Endothelial cell (in vitro differentiated cells): Measurements from ENCODE around the gene IBA57. TPM values are rescaled to one million over a fixed set of nuclear protein-coding genes. Genes with fewer than 3 reads are reported as not detected.
A peak's percentile ranks its signal among the peaks of the same experiment; 100 is the strongest.

ENCODE experiments used
- DNase-seq: peaks from one replicate; pipeline ENCODE4 v3.0.0; 2021; ENCODE audit warnings: low spot score
- H3K27ac Mint-ChIP-seq: one replicate; pipeline ENCODE4 v1.8.0; 2021; ENCODE audit warnings: mixed read lengths, inconsistent platforms; ENCODE audit not compliant: unreplicated experiment
- H3K27me3 Mint-ChIP-seq: one replicate; pipeline ENCODE4 v1.8.0; 2021; ENCODE audit warnings: mild to moderate bottlenecking, moderate library complexity, mixed read lengths, inconsistent platforms; ENCODE audit not compliant: unreplicated experiment
- H3K36me3 Mint-ChIP-seq: one replicate; pipeline ENCODE4 v1.8.0; 2021; ENCODE audit warnings: mild to moderate bottlenecking, low read depth, mixed read lengths, inconsistent platforms; ENCODE audit not compliant: unreplicated experiment
- H3K4me1 Mint-ChIP-seq: one replicate; pipeline ENCODE4 v1.8.0; 2021; ENCODE audit warnings: mild to moderate bottlenecking, mixed read lengths, inconsistent platforms; ENCODE audit not compliant: unreplicated experiment
- H3K4me3 Mint-ChIP-seq: one replicate; pipeline ENCODE4 v1.8.0; 2021; ENCODE audit warnings: mild to moderate bottlenecking, mixed read lengths, inconsistent platforms; ENCODE audit not compliant: unreplicated experiment
- H3K9me3 Mint-ChIP-seq: one replicate; pipeline ENCODE4 v1.8.0; 2021; ENCODE audit warnings: mixed read lengths, inconsistent platforms; ENCODE audit not compliant: unreplicated experiment
- total RNA-seq: library from RNA; stranded (reverse); fragmentation: NEBNext Ultra II Directional; extraction: Animal tissue kit (Norgen Biotek cat#: 25700); gene quantifications from one replicate; pipeline ENCODE4 v1.2.1, GENCODE V29; 2021; ENCODE audit not compliant: unreplicated experiment
- TF ChIP-seq, protein P1 (sequence below): fragments of 200-600 bp; sonication (generic); IDR thresholded peaks from one replicate; pipeline ENCODE4 v1.5.0; 2021; ENCODE audit warnings: antibody characterized with exemption; ENCODE audit not compliant: unreplicated experiment

Gene IBA57
- total RNA-seq, 1 donor from 2014 or later: 11.5 TPM

DNA sequence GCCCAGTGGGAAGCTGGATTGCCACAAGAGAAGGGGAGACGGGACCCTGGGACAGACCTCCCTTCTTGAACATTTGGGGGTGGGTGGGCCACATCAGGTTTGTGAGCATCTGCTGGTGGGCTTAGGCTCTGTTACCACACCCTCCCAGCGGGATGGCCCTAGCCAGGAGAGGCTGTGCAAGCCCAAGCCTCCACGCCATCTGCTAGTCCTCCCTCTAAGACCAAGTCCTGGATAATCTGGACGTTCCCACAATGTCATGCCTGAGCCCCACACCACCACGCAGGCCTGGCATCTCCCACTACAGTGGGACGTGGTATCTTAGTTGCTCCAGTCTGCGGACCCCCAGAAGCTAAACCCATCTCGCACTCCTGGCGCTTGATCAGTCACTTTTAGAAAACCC, 3.7 kb upstream of the IBA57 start:
- H3K36me3 Mint-ChIP-seq: peaks cover 7% of the 10 kb centered on the region
- H3K4me3 Mint-ChIP-seq: no peak overlapping the region
- H3K27ac Mint-ChIP-seq: peak overlapping the region; percentile 86
- TF ChIP-seq, protein P1, sequence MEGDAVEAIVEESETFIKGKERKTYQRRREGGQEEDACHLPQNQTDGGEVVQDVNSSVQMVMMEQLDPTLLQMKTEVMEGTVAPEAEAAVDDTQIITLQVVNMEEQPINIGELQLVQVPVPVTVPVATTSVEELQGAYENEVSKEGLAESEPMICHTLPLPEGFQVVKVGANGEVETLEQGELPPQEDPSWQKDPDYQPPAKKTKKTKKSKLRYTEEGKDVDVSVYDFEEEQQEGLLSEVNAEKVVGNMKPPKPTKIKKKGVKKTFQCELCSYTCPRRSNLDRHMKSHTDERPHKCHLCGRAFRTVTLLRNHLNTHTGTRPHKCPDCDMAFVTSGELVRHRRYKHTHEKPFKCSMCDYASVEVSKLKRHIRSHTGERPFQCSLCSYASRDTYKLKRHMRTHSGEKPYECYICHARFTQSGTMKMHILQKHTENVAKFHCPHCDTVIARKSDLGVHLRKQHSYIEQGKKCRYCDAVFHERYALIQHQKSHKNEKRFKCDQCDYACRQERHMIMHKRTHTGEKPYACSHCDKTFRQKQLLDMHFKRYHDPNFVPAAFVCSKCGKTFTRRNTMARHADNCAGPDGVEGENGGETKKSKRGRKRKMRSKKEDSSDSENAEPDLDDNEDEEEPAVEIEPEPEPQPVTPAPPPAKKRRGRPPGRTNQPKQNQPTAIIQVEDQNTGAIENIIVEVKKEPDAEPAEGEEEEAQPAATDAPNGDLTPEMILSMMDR: no peak
- H3K4me1 Mint-ChIP-seq: peaks cover 36% of the 10 kb centered on the region
- H3K9me3 Mint-ChIP-seq: no peaks in the 10 kb centered on the region
- no peak for DNase-seq
- H3K27me3 Mint-ChIP-seq: peaks cover 9% of the 10 kb centered on the region

DNA sequence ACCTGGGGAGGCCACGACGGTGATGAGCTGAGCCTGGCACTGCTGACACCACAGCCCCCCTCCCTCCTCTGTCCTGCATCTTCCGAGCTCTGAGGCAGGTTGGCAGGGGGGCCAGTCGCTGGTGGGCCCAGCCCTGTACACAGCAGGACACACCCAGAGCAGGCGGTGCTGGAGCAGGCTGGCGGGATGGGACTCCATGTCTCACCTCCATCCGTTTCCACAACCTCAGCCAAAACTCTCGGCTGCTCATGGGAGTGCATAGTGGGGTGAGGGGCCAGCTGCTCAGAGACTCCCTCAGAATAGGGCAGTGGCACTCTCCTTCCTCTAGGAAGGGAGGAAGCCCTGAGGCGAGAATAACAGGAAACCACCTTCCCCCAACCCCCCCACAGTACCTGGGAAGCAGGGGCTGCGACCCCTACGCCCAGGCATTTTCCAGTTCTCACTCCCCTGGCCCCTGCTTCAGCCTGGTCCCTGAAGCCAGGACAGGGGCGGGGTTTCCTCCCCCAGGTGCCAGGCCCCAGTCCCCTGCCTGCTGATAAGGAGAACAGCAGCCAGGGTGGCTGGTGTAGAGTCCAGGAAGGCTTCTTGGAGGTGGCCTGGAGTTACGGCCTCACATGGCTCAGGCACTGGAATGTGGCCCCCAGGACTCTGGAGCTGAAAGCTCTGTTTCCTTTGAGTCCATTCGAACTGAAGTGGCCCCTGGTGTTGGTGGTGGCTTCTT, 3.2 kb upstream of the IBA57 start:
- Mint-ChIP-seq H3K36me3 (peaks cover 8% of the 10 kb centered on the region), H3K27ac (peak overlapping the region; percentile 86), H3K27me3 (peaks cover 10% of the 10 kb centered on the region), H3K9me3 (no peaks in the 10 kb centered on the region), H3K4me3 (no peak overlapping the region), H3K4me1 (peaks cover 34% of the 10 kb centered on the region)
- TF ChIP-seq, protein P1: no peak
- DNase-seq: no peak

DNA sequence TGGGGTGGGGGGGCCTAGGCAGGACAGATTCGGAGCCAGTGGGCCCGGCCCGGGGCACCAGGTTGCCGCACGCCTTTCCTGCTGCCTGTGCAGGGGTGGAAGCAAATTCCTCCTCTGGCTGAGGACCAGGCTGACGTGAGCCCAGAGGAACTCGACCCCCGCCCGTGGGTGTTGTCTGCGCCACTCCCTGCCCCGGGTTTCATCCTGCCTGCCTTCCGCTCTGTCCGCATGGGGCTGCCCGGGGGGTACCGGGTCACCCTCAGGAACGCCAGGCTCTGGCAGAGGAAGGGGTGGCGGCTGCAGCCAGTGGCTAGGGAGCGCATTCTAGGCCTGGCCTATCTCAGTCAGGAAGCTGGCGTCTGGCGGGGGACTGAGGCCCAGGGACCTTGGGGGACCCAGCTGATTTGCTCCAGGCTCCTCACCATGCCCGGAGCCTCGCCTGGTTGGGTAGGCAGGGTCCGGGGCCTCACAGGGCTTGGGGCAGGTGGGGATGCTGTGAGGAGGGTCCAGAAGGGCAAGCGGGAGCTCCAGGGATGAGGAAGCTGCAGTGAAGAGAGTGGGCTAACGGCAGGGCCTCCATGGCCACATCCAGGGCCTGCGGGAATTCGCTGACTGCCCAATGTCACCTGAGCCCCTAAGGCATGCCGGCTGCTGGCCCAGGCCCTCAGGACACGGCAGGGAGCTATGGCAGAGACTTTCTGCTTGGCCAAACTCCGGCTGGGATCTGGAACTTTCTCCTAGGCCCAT, 2.4 kb upstream of the IBA57 start:
- Mint-ChIP-seq H3K27ac (peak overlapping the region; percentile 86), H3K9me3 (no peaks in the 10 kb centered on the region), H3K4me1 (peaks cover 40% of the 10 kb centered on the region), H3K27me3 (peaks cover 10% of the 10 kb centered on the region), H3K4me3 (no peak overlapping the region), H3K36me3 (peaks cover 13% of the 10 kb centered on the region)
- DNase-seq: no peak
- TF ChIP-seq, protein P1: no peak

DNA sequence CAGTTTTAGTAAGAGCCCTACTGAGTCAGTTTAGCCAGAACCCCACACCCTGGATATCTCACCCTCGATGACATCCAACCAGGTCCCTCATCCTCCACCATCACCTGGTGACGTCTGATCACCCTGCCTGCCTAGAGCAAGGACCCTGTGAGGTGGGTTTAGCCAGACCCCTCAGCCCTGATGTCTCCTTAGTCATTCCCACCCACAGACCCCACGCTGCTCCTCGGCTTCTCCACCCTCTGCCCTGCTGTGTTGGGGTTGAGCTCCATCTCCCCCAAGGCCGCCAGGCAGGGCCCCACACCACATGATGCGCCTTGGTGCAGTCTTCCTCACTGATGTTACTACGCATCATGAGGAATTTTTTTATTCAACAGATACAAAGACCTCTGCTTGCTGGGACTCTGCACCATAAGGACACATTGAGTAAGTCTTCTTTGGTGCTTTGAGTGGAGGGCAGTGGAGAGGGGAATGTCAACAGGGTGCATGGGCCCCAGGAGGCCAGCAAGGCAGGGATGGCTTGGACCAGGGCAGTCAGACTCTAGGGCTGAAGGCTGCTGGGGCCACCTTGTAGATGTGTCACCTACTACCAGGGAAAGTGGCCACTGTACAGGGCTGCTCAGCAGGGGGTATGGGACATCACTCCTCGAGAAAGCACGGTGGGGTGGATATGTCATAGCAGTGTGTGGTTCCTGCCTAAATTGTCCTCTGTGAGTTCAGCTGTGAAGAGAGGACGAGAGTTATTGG, 1.7 kb upstream of the IBA57 start:
- H3K27ac Mint-ChIP-seq: peak overlapping the region; percentile 86
- H3K36me3 Mint-ChIP-seq: peaks cover 13% of the 10 kb centered on the region
- peaks cover 10% of the 10 kb centered on the region for H3K27me3 Mint-ChIP-seq

More for the DNA sequence above, 1.7 kb upstream of the IBA57 start:
- H3K4me1 Mint-ChIP-seq: peaks cover 41% of the 10 kb centered on the region
- peak overlapping the region; percentile 85 for H3K4me3 Mint-ChIP-seq
- DNase-seq: no peak
- H3K9me3 Mint-ChIP-seq: no peaks in the 10 kb centered on the region
- TF ChIP-seq, protein P1: no peak
